ENCODE results near the gene NR2C2.

The NR2C2 gene

DNA sequence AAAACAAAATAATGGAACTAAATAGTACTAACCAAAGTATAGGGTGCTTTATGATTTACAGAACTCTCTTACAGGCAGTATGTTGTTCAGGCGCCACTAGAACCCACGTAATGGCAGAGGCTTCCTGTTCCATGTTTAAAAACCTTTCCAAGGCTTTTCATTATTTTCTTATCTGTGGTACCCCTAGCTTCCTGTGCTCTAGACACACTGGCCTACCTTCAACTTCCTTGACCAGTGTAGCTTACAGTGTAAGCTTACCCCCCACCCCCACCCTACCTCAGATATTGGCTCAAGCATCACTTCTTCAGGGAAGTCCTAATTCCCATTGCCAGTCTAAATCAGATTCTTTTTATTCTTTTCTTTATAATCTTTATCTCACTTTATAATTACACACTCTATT, 2.9 kb downstream of the NR2C2 start:
- TF ChIP-seq, protein P1, sequence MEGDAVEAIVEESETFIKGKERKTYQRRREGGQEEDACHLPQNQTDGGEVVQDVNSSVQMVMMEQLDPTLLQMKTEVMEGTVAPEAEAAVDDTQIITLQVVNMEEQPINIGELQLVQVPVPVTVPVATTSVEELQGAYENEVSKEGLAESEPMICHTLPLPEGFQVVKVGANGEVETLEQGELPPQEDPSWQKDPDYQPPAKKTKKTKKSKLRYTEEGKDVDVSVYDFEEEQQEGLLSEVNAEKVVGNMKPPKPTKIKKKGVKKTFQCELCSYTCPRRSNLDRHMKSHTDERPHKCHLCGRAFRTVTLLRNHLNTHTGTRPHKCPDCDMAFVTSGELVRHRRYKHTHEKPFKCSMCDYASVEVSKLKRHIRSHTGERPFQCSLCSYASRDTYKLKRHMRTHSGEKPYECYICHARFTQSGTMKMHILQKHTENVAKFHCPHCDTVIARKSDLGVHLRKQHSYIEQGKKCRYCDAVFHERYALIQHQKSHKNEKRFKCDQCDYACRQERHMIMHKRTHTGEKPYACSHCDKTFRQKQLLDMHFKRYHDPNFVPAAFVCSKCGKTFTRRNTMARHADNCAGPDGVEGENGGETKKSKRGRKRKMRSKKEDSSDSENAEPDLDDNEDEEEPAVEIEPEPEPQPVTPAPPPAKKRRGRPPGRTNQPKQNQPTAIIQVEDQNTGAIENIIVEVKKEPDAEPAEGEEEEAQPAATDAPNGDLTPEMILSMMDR (IDR thresholded peaks at IDR 0.05; ENCODE audit: insufficient read depth, low read length), result no peak
- TF ChIP-seq, protein P2, sequence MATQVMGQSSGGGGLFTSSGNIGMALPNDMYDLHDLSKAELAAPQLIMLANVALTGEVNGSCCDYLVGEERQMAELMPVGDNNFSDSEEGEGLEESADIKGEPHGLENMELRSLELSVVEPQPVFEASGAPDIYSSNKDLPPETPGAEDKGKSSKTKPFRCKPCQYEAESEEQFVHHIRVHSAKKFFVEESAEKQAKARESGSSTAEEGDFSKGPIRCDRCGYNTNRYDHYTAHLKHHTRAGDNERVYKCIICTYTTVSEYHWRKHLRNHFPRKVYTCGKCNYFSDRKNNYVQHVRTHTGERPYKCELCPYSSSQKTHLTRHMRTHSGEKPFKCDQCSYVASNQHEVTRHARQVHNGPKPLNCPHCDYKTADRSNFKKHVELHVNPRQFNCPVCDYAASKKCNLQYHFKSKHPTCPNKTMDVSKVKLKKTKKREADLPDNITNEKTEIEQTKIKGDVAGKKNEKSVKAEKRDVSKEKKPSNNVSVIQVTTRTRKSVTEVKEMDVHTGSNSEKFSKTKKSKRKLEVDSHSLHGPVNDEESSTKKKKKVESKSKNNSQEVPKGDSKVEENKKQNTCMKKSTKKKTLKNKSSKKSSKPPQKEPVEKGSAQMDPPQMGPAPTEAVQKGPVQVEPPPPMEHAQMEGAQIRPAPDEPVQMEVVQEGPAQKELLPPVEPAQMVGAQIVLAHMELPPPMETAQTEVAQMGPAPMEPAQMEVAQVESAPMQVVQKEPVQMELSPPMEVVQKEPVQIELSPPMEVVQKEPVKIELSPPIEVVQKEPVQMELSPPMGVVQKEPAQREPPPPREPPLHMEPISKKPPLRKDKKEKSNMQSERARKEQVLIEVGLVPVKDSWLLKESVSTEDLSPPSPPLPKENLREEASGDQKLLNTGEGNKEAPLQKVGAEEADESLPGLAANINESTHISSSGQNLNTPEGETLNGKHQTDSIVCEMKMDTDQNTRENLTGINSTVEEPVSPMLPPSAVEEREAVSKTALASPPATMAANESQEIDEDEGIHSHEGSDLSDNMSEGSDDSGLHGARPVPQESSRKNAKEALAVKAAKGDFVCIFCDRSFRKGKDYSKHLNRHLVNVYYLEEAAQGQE (IDR thresholded peaks at IDR 0.05; ENCODE audit: insufficient replicate concordance, low read depth), result no peak
- TF ChIP-seq SPI1 (IDR thresholded peaks at IDR 0.05; ENCODE audit: borderline replicate concordance, low read depth) (no peak), POLR2AphosphoS5 (IDR thresholded peaks at IDR 0.05; ENCODE audit: low read depth) (no peak)
- no peaks in the 10 kb centered on the region for H3K27me3 ChIP-seq (ENCODE audit: insufficient read depth, poor library complexity, severe bottlenecking)
- no peak for DNase-seq (ENCODE audit: low read depth in 1 of 2, low spot score in 1 of 2)
- no peak overlapping the region for H3K27ac ChIP-seq (replicated peaks)
- H3K4me3 ChIP-seq (replicated peaks; ENCODE audit: insufficient read depth, low read length), result no peak overlapping the region

DNA sequence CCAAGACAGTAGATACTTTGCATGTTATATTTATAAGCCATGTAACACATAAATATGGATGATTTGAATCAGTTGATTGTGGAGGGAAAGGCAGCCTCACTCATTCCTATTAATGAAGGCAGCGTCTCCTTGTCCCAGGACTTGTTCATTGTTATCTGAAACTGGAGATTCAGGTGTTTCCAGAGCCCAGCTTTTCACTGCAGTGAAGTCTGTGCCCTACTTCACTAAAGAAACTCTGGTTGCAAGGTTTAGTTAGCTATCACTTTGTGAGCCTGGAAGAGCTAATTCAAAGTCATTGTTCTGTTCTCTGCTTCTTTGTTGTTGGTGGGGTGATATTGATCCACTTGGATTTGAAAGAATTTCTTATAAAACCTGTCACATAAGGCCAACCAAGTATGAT, 9.8 kb downstream of the NR2C2 start:
- H3K4me3 ChIP-seq (replicated peaks; ENCODE audit: insufficient read depth, low read length), result no peak overlapping the region
- TF ChIP-seq, protein P2 (IDR thresholded peaks at IDR 0.05; ENCODE audit: insufficient replicate concordance, low read depth), result no peak
- TF ChIP-seq SPI1 (IDR thresholded peaks at IDR 0.05; ENCODE audit: borderline replicate concordance, low read depth) (no peak), POLR2AphosphoS5 (IDR thresholded peaks at IDR 0.05; ENCODE audit: low read depth) (no peak)
- H3K27me3 ChIP-seq (ENCODE audit: insufficient read depth, poor library complexity, severe bottlenecking), result no peaks in the 10 kb centered on the region
- no peak for DNase-seq (ENCODE audit: low read depth in 1 of 2, low spot score in 1 of 2)
- no peak overlapping the region for H3K27ac ChIP-seq (replicated peaks)

DNA sequence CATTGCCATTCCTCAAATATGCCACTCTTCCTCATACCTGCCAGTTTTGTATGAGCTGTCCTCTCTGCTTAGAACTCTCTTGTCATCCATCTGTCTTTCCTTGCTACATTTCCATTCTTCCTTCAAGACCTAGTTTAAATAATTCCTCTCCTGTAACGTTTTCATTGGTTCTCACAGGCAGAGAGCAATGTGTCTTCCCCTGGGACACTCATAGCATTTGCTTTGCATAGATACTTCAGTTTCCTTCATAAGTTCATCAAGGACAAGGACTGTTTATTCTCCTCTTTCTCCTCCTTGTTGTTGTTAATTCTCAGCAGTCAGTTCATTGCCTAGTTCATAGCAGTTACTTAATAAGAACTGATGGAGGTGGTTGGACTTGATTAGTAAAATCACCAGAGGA, 10.5 kb downstream of the NR2C2 start:
- DNase-seq (ENCODE audit: low read depth in 1 of 2, low spot score in 1 of 2), result no peak

DNA sequence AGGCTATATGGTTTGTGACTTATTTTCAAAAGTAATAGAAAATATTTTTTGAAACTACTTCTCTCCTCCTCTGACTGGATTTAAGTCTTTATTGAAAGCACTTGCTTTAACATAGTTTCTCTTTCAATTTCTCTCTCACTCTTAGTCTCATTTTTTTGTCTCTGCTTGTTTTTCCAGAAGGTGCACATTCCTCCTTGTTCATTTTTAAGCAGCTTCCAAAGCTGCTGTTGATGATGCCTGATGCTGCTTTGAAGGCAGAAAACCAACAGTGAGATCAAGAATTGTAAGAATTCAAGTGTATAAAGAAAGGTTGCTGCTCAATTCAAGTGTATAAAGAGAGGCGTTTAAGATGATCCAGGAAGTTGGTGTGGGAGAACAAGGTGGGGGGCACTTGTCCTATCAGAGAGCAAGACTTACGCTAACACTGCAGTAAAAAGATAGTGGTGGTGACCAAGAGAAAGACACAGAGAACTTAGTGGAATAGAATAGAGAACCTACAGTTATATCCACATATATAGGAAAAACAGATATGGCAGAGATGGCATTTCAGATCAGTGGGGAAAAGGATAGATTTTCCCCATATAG, 12.1 kb downstream of the NR2C2 start:
- no peak overlapping the region for H3K4me3 ChIP-seq (replicated peaks; ENCODE audit: insufficient read depth, low read length)

More for the DNA sequence above, 10.5 kb downstream of the NR2C2 start:
- Histone ChIP-seq H3K27ac (replicated peaks) (no peak overlapping the region), H3K4me3 (replicated peaks; ENCODE audit: insufficient read depth, low read length) (no peak overlapping the region), H3K27me3 (ENCODE audit: insufficient read depth, poor library complexity, severe bottlenecking) (no peaks in the 10 kb centered on the region)
- TF ChIP-seq GABPA (IDR thresholded peaks at IDR 0.05; ENCODE audit: low read depth), result no peak
- TF ChIP-seq, protein P1 (IDR thresholded peaks at IDR 0.05; ENCODE audit: insufficient read depth, low read length), result no peak

More for the DNA sequence above, 12.1 kb downstream of the NR2C2 start:
- Histone ChIP-seq H3K27ac (replicated peaks) (no peak overlapping the region), H3K27me3 (ENCODE audit: insufficient read depth, poor library complexity, severe bottlenecking) (no peaks in the 10 kb centered on the region)
- no peak for TF ChIP-seq GABPA (IDR thresholded peaks at IDR 0.05; ENCODE audit: low read depth)
- TF ChIP-seq, protein P1 (IDR thresholded peaks at IDR 0.05; ENCODE audit: insufficient read depth, low read length), result no peak
- TF ChIP-seq, protein P2 (IDR thresholded peaks at IDR 0.05; ENCODE audit: insufficient replicate concordance, low read depth), result no peak
- DNase-seq (ENCODE audit: low read depth in 1 of 2, low spot score in 1 of 2), result no peak
